IPS-20b (cell line): ENCODE measurements around the gene TOB2.
"Not testable (repeated sequence)": the region's sequence is repeated elsewhere in the genome, so short reads cannot be mapped to it uniquely, and the experiment has no call there.

ENCODE experiments used
- H3K27ac ChIP-seq: one replicate; pipeline ENCODE4 v1.5.1; 2013; ENCODE audit warnings: low read length
- H3K27me3 ChIP-seq: 2 replicates; pipeline ENCODE4 v1.6.1; 2013; ENCODE audit warnings: mild to moderate bottlenecking, low read length, inconsistent platforms; ENCODE audit not compliant: insufficient read depth
- H3K36me3 ChIP-seq: 2 replicates; pipeline ENCODE4 v1.6.1; 2013; ENCODE audit warnings: low read depth, mild to moderate bottlenecking, inconsistent platforms, low read length, moderate library complexity; ENCODE audit not compliant: insufficient read depth
- H3K4me1 ChIP-seq: 2 replicates; pipeline ENCODE4 v1.6.1; 2013; ENCODE audit warnings: mild to moderate bottlenecking, control low read depth, inconsistent platforms, low read length, moderate library complexity; ENCODE audit not compliant: insufficient read depth
- H3K4me3 ChIP-seq: 2 replicates; pipeline ENCODE4 v1.5.1; 2013; ENCODE audit warnings: mild to moderate bottlenecking, low read length, inconsistent platforms
- H3K9ac ChIP-seq: 2 replicates; pipeline ENCODE4 v1.6.1; 2013; ENCODE audit warnings: low read depth, mild to moderate bottlenecking, inconsistent platforms, low read length, moderate library complexity
- H3K9me3 ChIP-seq: 2 replicates; pipeline ENCODE4 v1.6.1; 2013; ENCODE audit warnings: mild to moderate bottlenecking, low read depth, low read length, inconsistent platforms; ENCODE audit not compliant: insufficient read depth

TOB2 gene

DNA sequence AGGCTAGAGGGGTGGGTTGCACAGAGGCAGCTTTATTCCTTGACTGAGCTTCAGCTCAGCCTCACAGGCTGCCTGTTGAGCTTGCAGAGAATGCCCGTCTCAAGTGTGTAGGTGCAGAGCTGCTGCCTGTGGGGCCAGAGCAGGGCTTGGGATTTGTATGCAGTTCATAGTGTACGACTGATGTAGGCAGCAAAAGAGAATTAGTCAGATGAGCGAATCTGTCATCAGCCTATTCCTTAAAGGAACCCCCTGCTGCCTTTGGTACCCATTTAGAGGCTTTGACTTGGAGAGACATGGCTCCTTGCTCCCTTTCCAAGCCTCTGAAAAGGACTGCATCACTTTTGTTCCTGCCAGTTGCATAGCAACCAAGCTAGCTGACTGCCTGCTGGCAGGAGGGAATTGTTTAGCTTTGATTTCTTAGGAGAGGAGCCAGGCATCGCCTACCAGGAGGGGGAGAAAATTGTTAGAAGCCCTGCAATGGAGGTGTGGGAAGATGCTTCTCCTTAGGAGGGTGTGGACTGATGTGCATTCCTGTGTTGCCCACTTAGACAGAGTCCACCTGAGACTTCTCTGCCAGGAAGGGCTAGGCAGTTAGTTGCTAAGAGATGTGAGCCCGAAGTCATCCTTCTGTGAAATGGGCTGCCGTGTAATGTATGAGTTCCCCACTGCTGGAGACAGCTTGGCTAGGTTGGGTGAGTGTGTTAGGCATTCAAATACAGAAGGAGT is 33.2 kb upstream of the TOB2 start:
- peak overlapping the region; percentile 19; the same call in 1 of the 2 replicates for H3K9ac ChIP-seq
- H3K27ac ChIP-seq: no peak overlapping the region
- H3K36me3 ChIP-seq: no peaks in the 10 kb centered on the region
- peaks cover 39% of the 10 kb centered on the region for H3K4me1 ChIP-seq
- no peaks in the 10 kb centered on the region for H3K27me3 ChIP-seq
- no peaks in the 10 kb centered on the region for H3K9me3 ChIP-seq
- peak overlapping the region; percentile 14; the same call in 1 of the 2 replicates for H3K4me3 ChIP-seq

- Histone ChIP-seq H3K4me1 (peaks cover 39% of the 10 kb centered on the region), H3K4me3 (no peak overlapping the region), H3K27ac (no peak overlapping the region), H3K27me3 (no peaks in the 10 kb centered on the region), H3K36me3 (no peaks in the 10 kb centered on the region), H3K9ac (peak overlapping the region; percentile 8; the same call in 1 of the 2 replicates), H3K9me3 (no peaks in the 10 kb centered on the region)
Measured at GRCh38 chr22:41478891-41479521, 32.4 kb upstream of the TOB2 start.

DNA sequence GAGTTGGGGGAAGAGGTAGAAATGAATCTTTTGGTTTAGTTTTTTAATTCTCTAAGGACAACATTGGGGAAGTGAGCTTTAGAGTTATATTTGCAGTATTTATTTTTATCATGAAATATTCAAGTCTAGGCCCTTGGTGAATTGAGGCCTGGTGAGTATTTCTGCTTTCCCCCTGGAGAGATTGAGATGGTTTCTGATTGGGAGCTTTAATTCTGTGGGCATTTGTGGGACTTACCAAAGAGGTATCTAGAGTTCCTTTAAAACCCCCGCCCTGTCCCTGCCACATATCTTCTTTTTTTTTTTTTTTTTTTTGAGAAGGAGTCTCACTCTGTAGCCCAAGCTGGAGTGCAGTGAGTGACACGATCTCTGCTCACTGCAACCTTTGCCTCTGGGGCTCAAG is 31.9 kb upstream of the TOB2 start:
- Histone ChIP-seq H3K27ac (no peak overlapping the region), H3K4me3 (no peak overlapping the region), H3K36me3 (no peaks in the 10 kb centered on the region), H3K9me3 (no peaks in the 10 kb centered on the region), H3K9ac (no peak overlapping the region), H3K27me3 (no peaks in the 10 kb centered on the region), H3K4me1 (peaks cover 39% of the 10 kb centered on the region)

- H3K9me3 ChIP-seq: no peaks in the 10 kb centered on the region
- no peak overlapping the region for H3K4me3 ChIP-seq
- no peak overlapping the region for H3K9ac ChIP-seq
- H3K27me3 ChIP-seq: no peaks in the 10 kb centered on the region
- no peaks in the 10 kb centered on the region for H3K36me3 ChIP-seq
- no peak overlapping the region for H3K27ac ChIP-seq
- peaks cover 10% of the 10 kb centered on the region; the same call in 1 of the 2 replicates for H3K4me1 ChIP-seq
Measured at GRCh38 chr22:41474872-41475451, 28.4 kb upstream of the TOB2 start.

- H3K27ac ChIP-seq: no peak overlapping the region
- peaks cover 11% of the 10 kb centered on the region; the same call in 1 of the 2 replicates for H3K4me1 ChIP-seq
- no peak overlapping the region for H3K4me3 ChIP-seq
- H3K36me3 ChIP-seq: peaks cover 15% of the 10 kb centered on the region
- H3K9ac ChIP-seq: no peak overlapping the region
- H3K9me3 ChIP-seq: no peaks in the 10 kb centered on the region
- H3K27me3 ChIP-seq: no peaks in the 10 kb centered on the region
Measured at GRCh38 chr22:41471568-41471967, 25.0 kb upstream of the TOB2 start.

GRCh38 chr22:41470886-41471285 is 24.3 kb upstream of the TOB2 start:
- H3K36me3 ChIP-seq: peaks cover 22% of the 10 kb centered on the region
- H3K27me3 ChIP-seq: no peaks in the 10 kb centered on the region
- no peak overlapping the region for H3K9ac ChIP-seq
- no peak overlapping the region for H3K27ac ChIP-seq
- no peak overlapping the region for H3K4me3 ChIP-seq
- no peaks in the 10 kb centered on the region for H3K9me3 ChIP-seq
- H3K4me1 ChIP-seq: peaks cover 11% of the 10 kb centered on the region; the same call in 1 of the 2 replicates

- peak overlapping the region; percentile 100 for H3K27ac ChIP-seq
- peak overlapping the region; percentile 95 for H3K4me3 ChIP-seq
- peaks cover 37% of the 10 kb centered on the region for H3K36me3 ChIP-seq
- peak overlapping the region; percentile 99 for H3K9ac ChIP-seq
- no peaks in the 10 kb centered on the region for H3K9me3 ChIP-seq
- no peaks in the 10 kb centered on the region for H3K27me3 ChIP-seq
- peaks cover 11% of the 10 kb centered on the region; the same call in 1 of the 2 replicates for H3K4me1 ChIP-seq
Measured at GRCh38 chr22:41469218-41469851, 22.7 kb upstream of the TOB2 start.

DNA sequence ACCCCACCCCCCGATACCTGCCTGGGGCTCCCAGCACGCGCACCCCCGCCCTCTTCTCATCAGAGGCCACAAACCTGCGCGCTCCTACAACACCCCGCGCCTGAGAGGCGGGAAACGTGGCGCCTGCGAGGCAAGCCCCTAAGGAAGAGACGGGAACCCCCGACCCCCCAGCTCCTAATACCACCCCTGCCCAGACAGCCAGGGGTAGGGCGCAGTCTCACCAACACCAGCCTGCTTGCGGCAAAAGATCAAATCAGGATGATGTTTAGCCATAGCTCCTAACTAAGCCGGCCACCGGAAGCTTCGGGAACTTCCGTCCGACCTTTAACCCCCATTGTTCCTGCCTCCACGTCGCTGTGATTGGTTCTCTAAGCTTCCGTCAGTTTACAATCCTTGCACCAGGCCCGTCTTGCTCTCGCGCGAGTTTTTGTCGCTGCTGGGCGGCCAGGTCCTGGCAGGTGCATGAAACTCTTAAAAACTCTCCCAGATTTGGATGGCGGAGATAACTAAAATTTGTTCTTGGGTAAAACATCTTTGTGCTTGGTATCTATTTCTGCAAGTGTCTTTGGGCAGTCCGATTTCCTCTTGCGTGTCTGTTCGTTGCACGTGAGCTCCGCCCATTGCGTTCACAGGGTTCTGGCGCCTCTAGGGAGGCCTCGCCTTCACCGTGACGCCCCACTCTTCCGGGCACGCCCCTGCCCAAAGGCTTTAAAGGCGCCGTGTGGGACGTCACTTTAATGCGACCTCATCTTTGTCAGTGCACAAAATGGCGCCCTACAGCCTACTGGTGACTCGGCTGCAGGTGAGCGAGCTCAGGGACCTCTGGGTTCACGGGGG is 22.0 kb upstream of the TOB2 start, which contains the start of the genes ACO2 and PHF5A:
ACO2 (plus strand) TSS at position 737 of the 837 bp plus-strand sequence; CDS start at position 767, 30 bp downstream.
PHF5A (minus strand) TSS at position 312 of the 837 bp plus-strand sequence; CDS start at position 273, 39 bp downstream.
- Histone ChIP-seq H3K27me3 (no peaks in the 10 kb centered on the region), H3K9ac (peak within 1 kb of the TSS; percentile 99), H3K4me3 (peak within 1 kb of the TSS; percentile 95), H3K36me3 (peaks cover 44% of the 10 kb centered on the region), H3K4me1 (peaks cover 11% of the 10 kb centered on the region; the same call in 1 of the 2 replicates), H3K9me3 (no peaks in the 10 kb centered on the region), H3K27ac (peak within 1 kb of the TSS; percentile 100)

DNA sequence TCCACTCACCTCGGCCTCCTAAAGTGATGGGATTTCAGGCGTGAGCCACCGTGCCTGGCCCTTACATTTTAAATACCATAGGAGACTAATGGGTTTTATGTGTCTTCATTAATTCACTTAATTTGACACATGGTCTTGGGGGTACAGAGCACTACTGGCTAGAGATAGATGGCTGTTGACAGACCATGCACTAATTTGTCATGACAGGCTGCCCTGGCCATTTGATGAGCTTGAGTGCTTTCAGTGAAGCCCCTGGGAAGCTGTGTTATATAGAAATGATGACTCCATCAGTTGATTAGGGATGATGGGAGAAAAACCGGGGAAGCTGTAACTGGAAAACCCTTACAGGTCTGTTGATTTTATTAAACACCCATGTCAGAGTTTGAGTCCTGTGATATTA is 15.3 kb upstream of the TOB2 start:
- Histone ChIP-seq H3K9me3 (no peaks in the 10 kb centered on the region), H3K4me1 (no peaks in the 10 kb centered on the region), H3K9ac (no peak overlapping the region), H3K4me3 (no peak overlapping the region), H3K27ac (no peak overlapping the region), H3K27me3 (no peaks in the 10 kb centered on the region), H3K36me3 (peaks cover 87% of the 10 kb centered on the region)

DNA sequence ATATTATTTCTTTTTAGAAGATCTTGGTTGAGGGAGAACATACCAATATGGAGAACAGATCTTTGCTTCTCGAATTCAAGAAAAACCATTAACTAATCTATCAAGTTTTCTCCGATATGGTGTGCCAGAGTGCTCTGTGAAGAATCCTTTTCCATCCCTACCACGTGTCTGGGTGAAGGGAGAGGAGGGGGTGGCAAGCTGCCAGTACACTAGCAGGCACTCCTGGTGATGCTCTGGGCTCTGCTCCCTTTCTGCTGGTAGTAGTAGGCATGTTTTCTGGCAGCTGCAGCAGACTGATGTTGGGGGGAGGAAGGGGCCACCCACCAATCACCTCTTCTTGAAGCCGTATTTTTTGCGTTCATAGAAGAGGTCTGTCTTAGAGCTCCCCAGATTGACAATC is 13.5 kb upstream of the TOB2 start:
- H3K4me3 ChIP-seq, H3K27me3 ChIP-seq, H3K27ac ChIP-seq, H3K9ac ChIP-seq, H3K9me3 ChIP-seq, H3K4me1 ChIP-seq: not testable (repeated sequence)
- H3K36me3 ChIP-seq: peaks cover 69% of the 10 kb centered on the region

GRCh38 chr22:41459431-41459830 is 12.8 kb upstream of the TOB2 start:
- no peak overlapping the region for H3K27ac ChIP-seq
- peaks cover 63% of the 10 kb centered on the region for H3K36me3 ChIP-seq
- H3K9me3 ChIP-seq: no peaks in the 10 kb centered on the region
- H3K27me3 ChIP-seq: no peaks in the 10 kb centered on the region
- H3K9ac ChIP-seq: no peak overlapping the region
- H3K4me3 ChIP-seq: no peak overlapping the region
- H3K4me1 ChIP-seq: no peaks in the 10 kb centered on the region
